ENCODE data around the gene LTBP1.

- TF ChIP-seq, protein P1, sequence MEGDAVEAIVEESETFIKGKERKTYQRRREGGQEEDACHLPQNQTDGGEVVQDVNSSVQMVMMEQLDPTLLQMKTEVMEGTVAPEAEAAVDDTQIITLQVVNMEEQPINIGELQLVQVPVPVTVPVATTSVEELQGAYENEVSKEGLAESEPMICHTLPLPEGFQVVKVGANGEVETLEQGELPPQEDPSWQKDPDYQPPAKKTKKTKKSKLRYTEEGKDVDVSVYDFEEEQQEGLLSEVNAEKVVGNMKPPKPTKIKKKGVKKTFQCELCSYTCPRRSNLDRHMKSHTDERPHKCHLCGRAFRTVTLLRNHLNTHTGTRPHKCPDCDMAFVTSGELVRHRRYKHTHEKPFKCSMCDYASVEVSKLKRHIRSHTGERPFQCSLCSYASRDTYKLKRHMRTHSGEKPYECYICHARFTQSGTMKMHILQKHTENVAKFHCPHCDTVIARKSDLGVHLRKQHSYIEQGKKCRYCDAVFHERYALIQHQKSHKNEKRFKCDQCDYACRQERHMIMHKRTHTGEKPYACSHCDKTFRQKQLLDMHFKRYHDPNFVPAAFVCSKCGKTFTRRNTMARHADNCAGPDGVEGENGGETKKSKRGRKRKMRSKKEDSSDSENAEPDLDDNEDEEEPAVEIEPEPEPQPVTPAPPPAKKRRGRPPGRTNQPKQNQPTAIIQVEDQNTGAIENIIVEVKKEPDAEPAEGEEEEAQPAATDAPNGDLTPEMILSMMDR (IDR thresholded peaks at IDR 0.05; ENCODE audit: low read depth, low read length, poor library complexity, severe bottlenecking), result no peak
- no peak for TF ChIP-seq EZH2phosphoT487 (IDR thresholded peaks at IDR 0.05; ENCODE audit: borderline replicate concordance, low read length)
These were observed 171.9 kb downstream of the LTBP1 start for GRCh38 chr2:33118651-33119050.

Data from DOHH2 (cell line).